Effector memory CD4-positive, alpha-beta T cell (primary cell): ENCODE results near the gene SLC44A5.
"Not testable (repeated sequence)": the region's sequence is repeated elsewhere in the genome, so short reads cannot be mapped to it uniquely, and the experiment has no call there.

Experiments used
- DNase-seq, 3 donors: peaks; one replicate each; pipeline ENCODE4 v3.0.0-alpha.2; 2020
- H3K27ac ChIP-seq: 2 replicates; pipeline ENCODE4 v1.7.0; 2013; ENCODE audit warnings: mild to moderate bottlenecking, low read length, moderate library complexity; ENCODE audit not compliant: insufficient read depth, poor library complexity, severe bottlenecking
- H3K27me3 ChIP-seq: replicated peaks from 2 replicates; pipeline ENCODE4 v1.7.0; 2013; ENCODE audit warnings: mild to moderate bottlenecking, low read length; ENCODE audit not compliant: insufficient read depth, control insufficient read depth, poor library complexity, severe bottlenecking
- H3K36me3 ChIP-seq: 2 replicates; pipeline ENCODE4 v1.7.0; 2013; ENCODE audit warnings: mild to moderate bottlenecking, low read length, moderate library complexity; ENCODE audit not compliant: control insufficient read depth, insufficient read depth
- H3K4me1 ChIP-seq: 2 replicates; pipeline ENCODE4 v1.7.0; 2013; ENCODE audit warnings: low read length, mild to moderate bottlenecking; ENCODE audit not compliant: control insufficient read depth, insufficient read depth, poor library complexity, severe bottlenecking
- H3K4me3 ChIP-seq: 2 replicates; pipeline ENCODE4 v1.7.0; 2013; ENCODE audit warnings: low read length, low read depth, mild to moderate bottlenecking; ENCODE audit not compliant: insufficient read depth, poor library complexity, severe bottlenecking
- H3K9me3 ChIP-seq: 2 replicates; pipeline ENCODE4 v1.7.0; 2013; ENCODE audit warnings: mild to moderate bottlenecking, low read length, moderate library complexity; ENCODE audit not compliant: control insufficient read depth

Gene SLC44A5

GRCh38 chr1:75273110-75273509, 337.8 kb downstream of the SLC44A5 start:
- Histone ChIP-seq H3K4me3 (no peak overlapping the region), H3K27me3 (no peaks in the 10 kb centered on the region), H3K9me3 (no peaks in the 10 kb centered on the region), H3K4me1 (no peaks in the 10 kb centered on the region), H3K36me3 (no peaks in the 10 kb centered on the region), H3K27ac (no peak overlapping the region)
- no peak for DNase-seq

GRCh38 chr1:75265792-75266191, 345.1 kb downstream of the SLC44A5 start:
- H3K9me3 ChIP-seq: no peaks in the 10 kb centered on the region
- no peak overlapping the region for H3K4me3 ChIP-seq
- H3K27me3 ChIP-seq: no peaks in the 10 kb centered on the region
- no peak for DNase-seq
- H3K4me1 ChIP-seq: no peaks in the 10 kb centered on the region
- H3K36me3 ChIP-seq: no peaks in the 10 kb centered on the region
- H3K27ac ChIP-seq: no peak overlapping the region

GRCh38 chr1:75264112-75264511, 346.8 kb downstream of the SLC44A5 start:
- DNase-seq: no peak
- no peaks in the 10 kb centered on the region for H3K9me3 ChIP-seq
- no peaks in the 10 kb centered on the region for H3K27me3 ChIP-seq
- H3K36me3 ChIP-seq: no peaks in the 10 kb centered on the region
- no peaks in the 10 kb centered on the region for H3K4me1 ChIP-seq
- H3K4me3 ChIP-seq: no peak overlapping the region
- H3K27ac ChIP-seq: no peak overlapping the region

- not testable (repeated sequence) for H3K27ac ChIP-seq, H3K4me3 ChIP-seq, H3K9me3 ChIP-seq, H3K27me3 ChIP-seq, H3K36me3 ChIP-seq, H3K4me1 ChIP-seq, DNase-seq
Measured at GRCh38 chr1:75263616-75264015, 347.3 kb downstream of the SLC44A5 start.

GRCh38 chr1:75261946-75262345, 349.0 kb downstream of the SLC44A5 start:
- not testable (repeated sequence) for H3K4me1 ChIP-seq, H3K4me3 ChIP-seq, DNase-seq, H3K27ac ChIP-seq, H3K9me3 ChIP-seq, H3K36me3 ChIP-seq, H3K27me3 ChIP-seq

- no peak for DNase-seq
- Histone ChIP-seq H3K4me3 (no peak overlapping the region), H3K4me1 (no peaks in the 10 kb centered on the region), H3K27ac (no peak overlapping the region), H3K9me3 (no peaks in the 10 kb centered on the region), H3K27me3 (no peaks in the 10 kb centered on the region), H3K36me3 (no peaks in the 10 kb centered on the region)
Measured at GRCh38 chr1:75258351-75258750, 352.6 kb downstream of the SLC44A5 start.

- Histone ChIP-seq H3K4me3 (no peak overlapping the region), H3K4me1 (no peaks in the 10 kb centered on the region), H3K36me3 (no peaks in the 10 kb centered on the region), H3K27ac (no peak overlapping the region), H3K9me3 (no peaks in the 10 kb centered on the region), H3K27me3 (no peaks in the 10 kb centered on the region)
- DNase-seq: no peak
Measured at GRCh38 chr1:75257424-75257823, 353.5 kb downstream of the SLC44A5 start.

- H3K27ac ChIP-seq, H3K9me3 ChIP-seq, H3K4me3 ChIP-seq, H3K27me3 ChIP-seq, H3K4me1 ChIP-seq, DNase-seq, H3K36me3 ChIP-seq: not testable (repeated sequence)
Measured at GRCh38 chr1:75250114-75250513, 360.8 kb downstream of the SLC44A5 start.

- Histone ChIP-seq H3K4me1 (no peaks in the 10 kb centered on the region), H3K4me3 (no peak overlapping the region), H3K36me3 (no peaks in the 10 kb centered on the region), H3K9me3 (no peaks in the 10 kb centered on the region), H3K27me3 (no peaks in the 10 kb centered on the region), H3K27ac (no peak overlapping the region)
- DNase-seq: no peak
Measured at GRCh38 chr1:75245239-75245638, 365.7 kb downstream of the SLC44A5 start.

GRCh38 chr1:75243124-75243523, 367.8 kb downstream of the SLC44A5 start:
- H3K27ac ChIP-seq: no peak overlapping the region
- H3K27me3 ChIP-seq: no peaks in the 10 kb centered on the region
- no peak for DNase-seq
- H3K4me1 ChIP-seq: no peaks in the 10 kb centered on the region
- H3K9me3 ChIP-seq: no peaks in the 10 kb centered on the region
- no peak overlapping the region for H3K4me3 ChIP-seq
- H3K36me3 ChIP-seq: no peaks in the 10 kb centered on the region

GRCh38 chr1:75237316-75237715, 373.6 kb downstream of the SLC44A5 start:
- Histone ChIP-seq H3K27me3 (no peaks in the 10 kb centered on the region), H3K9me3 (no peaks in the 10 kb centered on the region), H3K4me3 (no peak overlapping the region)

More at GRCh38 chr1:75237316-75237715, 373.6 kb downstream of the SLC44A5 start:
- H3K36me3 ChIP-seq: no peaks in the 10 kb centered on the region
- no peaks in the 10 kb centered on the region for H3K4me1 ChIP-seq
- no peak for DNase-seq
- no peak overlapping the region for H3K27ac ChIP-seq
